SU-DHL-6 (cell line): ENCODE data around the gene IGF2R.

Experiments
- EZH2phosphoT487 ChIP-seq: fragments of 200-600 bp; sonication (generic), shearing (Covaris generic); conservative IDR thresholded peaks from 2 replicates; pipeline ENCODE4 v1.6.1; 2018; ENCODE audit warnings: mild to moderate bottlenecking, antibody characterized with exemption, low read length, moderate library complexity, mixed read lengths
- TF ChIP-seq, protein P1 (sequence below): fragments of 200-600 bp; sonication (generic); IDR thresholded peaks from one replicate; pipeline ENCODE4 v1.5.1; 2017; ENCODE audit warnings: antibody characterized with exemption, mild to moderate bottlenecking, low read length, moderate library complexity; ENCODE audit not compliant: insufficient read depth, poor library complexity, severe bottlenecking

DNA sequence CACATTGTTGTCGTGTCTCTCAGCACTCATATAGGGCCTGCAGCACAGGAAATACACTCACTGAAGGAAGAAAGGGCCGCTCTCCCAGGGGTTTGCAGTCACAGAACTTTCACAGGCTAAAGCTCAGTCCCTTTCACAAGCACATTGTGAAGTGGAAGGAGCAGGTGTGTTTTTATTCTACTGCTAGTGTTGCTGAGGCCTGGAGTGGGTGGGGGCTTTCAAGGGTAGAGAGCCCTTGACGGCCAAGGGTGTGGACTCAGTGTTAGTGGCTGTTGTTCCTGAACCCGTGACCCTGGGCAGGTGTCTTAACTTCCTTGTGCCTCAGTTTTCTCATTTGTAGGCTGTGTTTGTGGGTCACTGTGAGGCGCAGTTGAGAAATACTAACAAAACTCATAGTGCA, 86.5 kb downstream of the IGF2R start:
- TF ChIP-seq, protein P1, sequence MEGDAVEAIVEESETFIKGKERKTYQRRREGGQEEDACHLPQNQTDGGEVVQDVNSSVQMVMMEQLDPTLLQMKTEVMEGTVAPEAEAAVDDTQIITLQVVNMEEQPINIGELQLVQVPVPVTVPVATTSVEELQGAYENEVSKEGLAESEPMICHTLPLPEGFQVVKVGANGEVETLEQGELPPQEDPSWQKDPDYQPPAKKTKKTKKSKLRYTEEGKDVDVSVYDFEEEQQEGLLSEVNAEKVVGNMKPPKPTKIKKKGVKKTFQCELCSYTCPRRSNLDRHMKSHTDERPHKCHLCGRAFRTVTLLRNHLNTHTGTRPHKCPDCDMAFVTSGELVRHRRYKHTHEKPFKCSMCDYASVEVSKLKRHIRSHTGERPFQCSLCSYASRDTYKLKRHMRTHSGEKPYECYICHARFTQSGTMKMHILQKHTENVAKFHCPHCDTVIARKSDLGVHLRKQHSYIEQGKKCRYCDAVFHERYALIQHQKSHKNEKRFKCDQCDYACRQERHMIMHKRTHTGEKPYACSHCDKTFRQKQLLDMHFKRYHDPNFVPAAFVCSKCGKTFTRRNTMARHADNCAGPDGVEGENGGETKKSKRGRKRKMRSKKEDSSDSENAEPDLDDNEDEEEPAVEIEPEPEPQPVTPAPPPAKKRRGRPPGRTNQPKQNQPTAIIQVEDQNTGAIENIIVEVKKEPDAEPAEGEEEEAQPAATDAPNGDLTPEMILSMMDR = no peak
- no peak for TF ChIP-seq EZH2phosphoT487
